WTC11 (cell line): Measurements from ENCODE around the gene COL13A1. TPM values are rescaled to one million over a fixed set of nuclear protein-coding genes. Genes with fewer than 3 reads are reported as not detected.

Experiments used
- ATAC-seq: fragments of 200-7000 bp; cut with Tn5 transposase; 2 replicates; pipeline ENCODE4 v1.10.0; 2021; ENCODE audit warnings: mild to moderate bottlenecking, moderate library complexity
- CTCF ChIA-PET: fragments of 300-600 bp; sonication (Branson Sonifier 250); formaldehyde crosslinking; loops from one replicate; lab custom pipeline; 2021; ENCODE audit warnings: antibody characterized with exemption; lab: Charles Lee
- POLR2A ChIA-PET: fragments of 350-600 bp; sonication (Branson Sonifier 250); formaldehyde crosslinking; loops from one replicate; lab custom pipeline; 2021; ENCODE audit warnings: antibody characterized with exemption; lab: Charles Lee
- DNase-seq: peaks from one replicate; pipeline ENCODE4 v3.0.0; 2021; ENCODE audit warnings: low spot score
- H3K27ac Mint-ChIP-seq: 2 replicates; pipeline ENCODE4 v1.8.0; 2021; ENCODE audit warnings: mixed read lengths
- H3K27me3 Mint-ChIP-seq: 2 replicates; pipeline ENCODE4 v1.8.0; 2021; ENCODE audit warnings: low read depth, mild to moderate bottlenecking, moderate library complexity, mixed read lengths
- H3K36me3 Mint-ChIP-seq: 2 replicates; pipeline ENCODE4 v1.8.0; 2021; ENCODE audit warnings: mixed read lengths
- H3K4me1 Mint-ChIP-seq: 2 replicates; pipeline ENCODE4 v1.8.0; 2022; ENCODE audit warnings: mixed read lengths
- H3K4me3 Mint-ChIP-seq: 2 replicates; pipeline ENCODE4 v1.8.0; 2021; ENCODE audit warnings: mild to moderate bottlenecking, moderate library complexity, mixed read lengths
- H3K9me3 Mint-ChIP-seq: 2 replicates; pipeline ENCODE4 v1.8.0; 2021; ENCODE audit warnings: mixed read lengths
- CBFB ChIP-seq: sonication (generic); formaldehyde crosslinking; IDR thresholded peaks from 2 replicates; pipeline ENCODE4 v1.8.1; 2022; ENCODE audit warnings: mild to moderate bottlenecking, low read depth, missing genetic modification reagents
- CDX4 ChIP-seq: fragments of 250-450 bp; sonication (Bioruptor Pico); IDR thresholded peaks from 2 replicates; pipeline ENCODE4 v1.9.0; 2021; ENCODE audit warnings: moderate library complexity, mild to moderate bottlenecking, inconsistent platforms, borderline replicate concordance
- ETV6 ChIP-seq: sonication (generic); formaldehyde crosslinking; IDR thresholded peaks from 2 replicates; pipeline ENCODE4 v1.8.1; 2022; ENCODE audit warnings: mild to moderate bottlenecking, missing genetic modification reagents
- GRHL2 ChIP-seq: fragments of 250-450 bp; sonication (Bioruptor Pico); IDR thresholded peaks from 2 replicates; pipeline ENCODE4 v1.8.0; 2022; ENCODE audit warnings: mild to moderate bottlenecking, moderate library complexity; ENCODE audit not compliant: insufficient replicate concordance, severe bottlenecking
- GTF2I ChIP-seq: fragments of 250-450 bp; sonication (Bioruptor Pico); conservative IDR thresholded peaks from 2 replicates; pipeline ENCODE4 v1.4.0; 2021; ENCODE audit warnings: mild to moderate bottlenecking
- MAX ChIP-seq: sonication (generic); formaldehyde crosslinking; IDR thresholded peaks from 2 replicates; pipeline ENCODE4 v1.8.0; 2022; ENCODE audit warnings: mild to moderate bottlenecking, missing genetic modification reagents
- NR3C1 ChIP-seq: sonication (generic); formaldehyde crosslinking; conservative IDR thresholded peaks from 2 replicates; pipeline ENCODE4 v1.8.1; 2023; ENCODE audit warnings: low read depth, mild to moderate bottlenecking, missing genetic modification reagents
- TEAD4 ChIP-seq: sonication (generic); formaldehyde crosslinking; IDR thresholded peaks from 2 replicates; pipeline ENCODE4 v1.8.0; 2022; ENCODE audit warnings: mild to moderate bottlenecking, missing genetic modification reagents
- TP53 ChIP-seq: sonication (generic); formaldehyde crosslinking; IDR thresholded peaks from 2 replicates; pipeline ENCODE4 v1.8.1; 2023; ENCODE audit warnings: mild to moderate bottlenecking, missing genetic modification reagents
- ZNF121 ChIP-seq: sonication (generic); formaldehyde crosslinking; IDR thresholded peaks from 2 replicates; pipeline ENCODE4 v1.8.0; 2023; ENCODE audit warnings: missing genetic modification reagents
- ZNF219 ChIP-seq: sonication (generic); formaldehyde crosslinking; IDR thresholded peaks from 2 replicates; pipeline ENCODE4 v1.8.0; 2023; ENCODE audit warnings: missing genetic modification reagents, mild to moderate bottlenecking, borderline replicate concordance
- ZNF263 ChIP-seq: sonication (generic); formaldehyde crosslinking; IDR thresholded peaks from 2 replicates; pipeline ENCODE4 v1.8.1; 2022; ENCODE audit warnings: low read depth, mild to moderate bottlenecking, moderate library complexity, missing genetic modification reagents
- ZNF281 ChIP-seq: sonication (generic); formaldehyde crosslinking; IDR thresholded peaks from 2 replicates; pipeline ENCODE4 v1.8.0; 2023; ENCODE audit warnings: mild to moderate bottlenecking, missing genetic modification reagents
- ZNF423 ChIP-seq: fragments of 250-450 bp; sonication (Bioruptor Pico); IDR thresholded peaks from 2 replicates; pipeline ENCODE4 v2.1.2; 2022; ENCODE audit warnings: mild to moderate bottlenecking, moderate library complexity
- ZNF671 ChIP-seq: fragments of 250-450 bp; sonication (Bioruptor Pico); IDR thresholded peaks from 2 replicates; pipeline ENCODE4 v1.8.0; 2021; ENCODE audit warnings: mild to moderate bottlenecking
- total RNA-seq: library from RNA; stranded (reverse); gene quantifications from 3 replicates; pipeline ENCODE4 v1.2.3, GENCODE V29; 2021
- TF ChIP-seq, protein P1 (sequence below): sonication (generic); formaldehyde crosslinking; IDR thresholded peaks from 2 replicates; pipeline ENCODE4 v1.8.1; 2023; ENCODE audit warnings: mild to moderate bottlenecking, missing genetic modification reagents
- TF ChIP-seq, protein P2 (sequence below): fragments of 250-450 bp; sonication (Bioruptor Pico); IDR thresholded peaks from 2 replicates; pipeline ENCODE4 v2.1.2; 2022; ENCODE audit warnings: mild to moderate bottlenecking, moderate library complexity
- TF ChIP-seq, protein P3 (sequence below): sonication (generic); formaldehyde crosslinking; IDR thresholded peaks from 2 replicates; pipeline ENCODE4 v1.8.0; 2022; ENCODE audit warnings: mild to moderate bottlenecking, missing genetic modification reagents

COL13A1 gene
- total RNA-seq, 1 experiment from 2014 or later, result 7.1 TPM

DNA sequence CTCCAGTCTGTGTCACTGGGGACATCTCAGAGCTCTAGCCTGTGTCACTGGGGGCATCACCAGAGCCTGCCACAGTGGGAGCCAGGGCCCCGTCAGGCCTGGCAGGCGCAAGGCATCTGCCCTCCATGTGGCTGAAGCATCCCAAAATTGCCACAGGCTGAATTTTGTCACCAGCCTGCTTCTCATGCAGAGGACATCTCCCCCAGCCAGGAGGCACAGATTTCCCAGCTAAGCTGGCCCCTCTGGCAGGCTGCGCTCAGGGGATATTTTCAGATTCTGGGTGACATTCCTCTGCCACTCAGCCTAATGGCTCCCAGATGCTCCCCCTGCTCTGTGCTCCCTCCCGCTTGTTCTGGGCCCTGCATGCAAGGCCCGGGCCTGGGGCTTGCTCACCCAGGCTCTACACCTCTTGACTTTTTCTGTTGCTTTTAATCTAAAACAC is 64.6 kb downstream of the COL13A1 start:
- H3K27ac Mint-ChIP-seq, result peak overlapping the region; percentile 32; the same call in 1 of the 2 replicates
- H3K4me3 Mint-ChIP-seq, result peak overlapping the region; percentile 51; the same call in 1 of the 2 replicates
- no peaks in the 10 kb centered on the region for H3K36me3 Mint-ChIP-seq
- CTCF ChIA-PET, result interaction anchor here (1.2 to 8.6 kb wide), 5 partner anchors 15 to 93 kb away, joined by 3 to 84 read pairs (median 5); no protein-coding TSS in a partner anchor
- TF ChIP-seq MAX (CRISPR knock-in tag) (0 out of 2 replicates have a peak, but pooled peaks have one; percentile 13), ZNF219 (CRISPR knock-in tag) (no peak), ZNF671 (CRISPR knock-in tag) (no peak)
- ATAC-seq (peak; percentile 4), DNase-seq (no peak)
- POLR2A ChIA-PET, result no interaction called here
- H3K4me1 Mint-ChIP-seq, result peaks cover 74% of the 10 kb centered on the region
- no peaks in the 10 kb centered on the region for H3K9me3 Mint-ChIP-seq
- peaks cover 13% of the 10 kb centered on the region for H3K27me3 Mint-ChIP-seq

- TF ChIP-seq, protein P1, sequence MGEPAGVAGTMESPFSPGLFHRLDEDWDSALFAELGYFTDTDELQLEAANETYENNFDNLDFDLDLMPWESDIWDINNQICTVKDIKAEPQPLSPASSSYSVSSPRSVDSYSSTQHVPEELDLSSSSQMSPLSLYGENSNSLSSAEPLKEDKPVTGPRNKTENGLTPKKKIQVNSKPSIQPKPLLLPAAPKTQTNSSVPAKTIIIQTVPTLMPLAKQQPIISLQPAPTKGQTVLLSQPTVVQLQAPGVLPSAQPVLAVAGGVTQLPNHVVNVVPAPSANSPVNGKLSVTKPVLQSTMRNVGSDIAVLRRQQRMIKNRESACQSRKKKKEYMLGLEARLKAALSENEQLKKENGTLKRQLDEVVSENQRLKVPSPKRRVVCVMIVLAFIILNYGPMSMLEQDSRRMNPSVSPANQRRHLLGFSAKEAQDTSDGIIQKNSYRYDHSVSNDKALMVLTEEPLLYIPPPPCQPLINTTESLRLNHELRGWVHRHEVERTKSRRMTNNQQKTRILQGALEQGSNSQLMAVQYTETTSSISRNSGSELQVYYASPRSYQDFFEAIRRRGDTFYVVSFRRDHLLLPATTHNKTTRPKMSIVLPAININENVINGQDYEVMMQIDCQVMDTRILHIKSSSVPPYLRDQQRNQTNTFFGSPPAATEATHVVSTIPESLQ (CRISPR knock-in tag), result no peak
- TF ChIP-seq CBFB (CRISPR knock-in tag), result no peak
- TF ChIP-seq, protein P2, sequence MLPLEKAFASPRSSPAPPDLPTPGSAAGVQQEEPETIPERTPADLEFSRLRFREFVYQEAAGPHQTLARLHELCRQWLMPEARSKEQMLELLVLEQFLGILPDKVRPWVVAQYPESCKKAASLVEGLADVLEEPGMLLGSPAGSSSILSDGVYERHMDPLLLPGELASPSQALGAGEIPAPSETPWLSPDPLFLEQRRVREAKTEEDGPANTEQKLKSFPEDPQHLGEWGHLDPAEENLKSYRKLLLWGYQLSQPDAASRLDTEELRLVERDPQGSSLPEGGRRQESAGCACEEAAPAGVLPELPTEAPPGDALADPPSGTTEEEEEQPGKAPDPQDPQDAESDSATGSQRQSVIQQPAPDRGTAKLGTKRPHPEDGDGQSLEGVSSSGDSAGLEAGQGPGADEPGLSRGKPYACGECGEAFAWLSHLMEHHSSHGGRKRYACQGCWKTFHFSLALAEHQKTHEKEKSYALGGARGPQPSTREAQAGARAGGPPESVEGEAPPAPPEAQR (CRISPR knock-in tag), result no peak
- no peak for TF ChIP-seq TP53
- no peak for TF ChIP-seq ZNF121
- TF ChIP-seq MAX (CRISPR knock-in tag), result 0 out of 2 replicates have a peak, but pooled peaks have one; percentile 9
- 0 out of 2 replicates have a peak, but pooled peaks have one; percentile 47 for TF ChIP-seq ETV6 (CRISPR knock-in tag)
- TF ChIP-seq ZNF263, result no peak
- TF ChIP-seq CDX4 (CRISPR knock-in tag), result no peak
- TF ChIP-seq, protein P3, sequence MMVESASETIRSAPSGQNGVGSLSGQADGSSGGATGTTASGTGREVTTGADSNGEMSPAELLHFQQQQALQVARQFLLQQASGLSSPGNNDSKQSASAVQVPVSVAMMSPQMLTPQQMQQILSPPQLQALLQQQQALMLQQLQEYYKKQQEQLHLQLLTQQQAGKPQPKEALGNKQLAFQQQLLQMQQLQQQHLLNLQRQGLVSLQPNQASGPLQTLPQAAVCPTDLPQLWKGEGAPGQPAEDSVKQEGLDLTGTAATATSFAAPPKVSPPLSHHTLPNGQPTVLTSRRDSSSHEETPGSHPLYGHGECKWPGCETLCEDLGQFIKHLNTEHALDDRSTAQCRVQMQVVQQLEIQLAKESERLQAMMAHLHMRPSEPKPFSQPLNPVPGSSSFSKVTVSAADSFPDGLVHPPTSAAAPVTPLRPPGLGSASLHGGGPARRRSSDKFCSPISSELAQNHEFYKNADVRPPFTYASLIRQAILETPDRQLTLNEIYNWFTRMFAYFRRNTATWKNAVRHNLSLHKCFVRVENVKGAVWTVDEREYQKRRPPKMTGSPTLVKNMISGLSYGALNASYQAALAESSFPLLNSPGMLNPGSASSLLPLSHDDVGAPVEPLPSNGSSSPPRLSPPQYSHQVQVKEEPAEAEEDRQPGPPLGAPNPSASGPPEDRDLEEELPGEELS (CRISPR knock-in tag), result no peak
- no peak for TF ChIP-seq GTF2I (CRISPR knock-in tag)
- no peak for TF ChIP-seq ZNF281 (CRISPR knock-in tag)
- no peak for TF ChIP-seq NR3C1
- TF ChIP-seq GRHL2 (CRISPR knock-in tag), result no peak
- 0 out of 2 replicates have a peak, but pooled peaks have one; percentile 61 for TF ChIP-seq ZNF423 (CRISPR knock-in tag)
- no peak for TF ChIP-seq TEAD4 (CRISPR knock-in tag)
- DNase-seq, result peak; percentile 56
- no peaks in the 10 kb centered on the region for H3K36me3 Mint-ChIP-seq
- H3K27me3 Mint-ChIP-seq, result peaks cover 13% of the 10 kb centered on the region
- peak; percentile 31 for ATAC-seq
- no peaks in the 10 kb centered on the region for H3K9me3 Mint-ChIP-seq
- ChIA-PET CTCF (interaction anchor here (0.9 to 8.6 kb wide), 6 partner anchors 16 to 92 kb away, joined by 3 to 84 read pairs (median 4); no protein-coding TSS in a partner anchor), POLR2A (no interaction called here)
- H3K4me3 Mint-ChIP-seq, result peak overlapping the region; percentile 51
- H3K27ac Mint-ChIP-seq, result peak overlapping the region; percentile 32; the same call in 1 of the 2 replicates
- H3K4me1 Mint-ChIP-seq, result peaks cover 75% of the 10 kb centered on the region
Observed at GRCh38 chr10:69866688-69867461, 65.2 kb downstream of the COL13A1 start.
